ENCODE data around the gene TMEM9B.

DNA sequence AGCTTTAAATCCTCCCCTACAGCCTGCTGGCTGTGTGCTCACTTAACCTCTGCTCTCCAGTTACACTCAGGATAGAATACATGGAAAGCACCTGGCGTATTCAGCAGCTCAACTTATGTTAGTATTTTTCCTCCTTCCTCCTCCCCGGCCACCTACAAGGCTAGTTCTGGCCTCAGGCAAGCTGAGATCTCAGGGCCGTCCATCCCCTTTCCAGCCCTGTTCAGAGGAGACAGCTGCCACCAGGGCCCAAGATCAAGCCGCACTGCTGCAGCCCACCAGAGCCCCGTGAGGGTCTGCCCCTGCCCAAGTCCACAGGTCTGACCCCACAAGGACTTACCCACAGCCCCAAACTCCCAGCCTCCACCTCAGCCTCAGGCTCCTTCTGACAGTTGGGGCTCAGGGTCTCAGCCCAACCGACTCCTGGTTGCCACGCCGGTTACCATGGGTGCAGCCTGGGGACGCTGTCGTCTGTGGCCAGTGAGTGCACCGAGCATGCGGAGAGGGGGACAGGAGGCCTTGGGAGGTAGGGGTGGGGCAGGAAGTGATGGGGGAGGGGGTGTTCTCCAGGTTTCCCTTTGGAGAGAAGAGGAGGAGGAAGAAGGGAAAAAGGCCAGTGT, 31.6 kb downstream of the TMEM9B start, which contains the start of gene C11orf16:
- TF ChIP-seq, protein P1, sequence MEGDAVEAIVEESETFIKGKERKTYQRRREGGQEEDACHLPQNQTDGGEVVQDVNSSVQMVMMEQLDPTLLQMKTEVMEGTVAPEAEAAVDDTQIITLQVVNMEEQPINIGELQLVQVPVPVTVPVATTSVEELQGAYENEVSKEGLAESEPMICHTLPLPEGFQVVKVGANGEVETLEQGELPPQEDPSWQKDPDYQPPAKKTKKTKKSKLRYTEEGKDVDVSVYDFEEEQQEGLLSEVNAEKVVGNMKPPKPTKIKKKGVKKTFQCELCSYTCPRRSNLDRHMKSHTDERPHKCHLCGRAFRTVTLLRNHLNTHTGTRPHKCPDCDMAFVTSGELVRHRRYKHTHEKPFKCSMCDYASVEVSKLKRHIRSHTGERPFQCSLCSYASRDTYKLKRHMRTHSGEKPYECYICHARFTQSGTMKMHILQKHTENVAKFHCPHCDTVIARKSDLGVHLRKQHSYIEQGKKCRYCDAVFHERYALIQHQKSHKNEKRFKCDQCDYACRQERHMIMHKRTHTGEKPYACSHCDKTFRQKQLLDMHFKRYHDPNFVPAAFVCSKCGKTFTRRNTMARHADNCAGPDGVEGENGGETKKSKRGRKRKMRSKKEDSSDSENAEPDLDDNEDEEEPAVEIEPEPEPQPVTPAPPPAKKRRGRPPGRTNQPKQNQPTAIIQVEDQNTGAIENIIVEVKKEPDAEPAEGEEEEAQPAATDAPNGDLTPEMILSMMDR (IDR thresholded peaks at IDR 0.05) = no peak
- no peak for TF ChIP-seq EZH2 (IDR thresholded peaks at IDR 0.05; ENCODE audit: borderline replicate concordance, insufficient read depth, low read depth, low read length, poor library complexity, severe bottlenecking)

Data from B cell (primary cell).